IMR-90 (cell line): Measurements from ENCODE around the gene EXOG. TPM values are rescaled to one million over a fixed set of nuclear protein-coding genes. Genes with fewer than 3 reads are reported as not detected.

Experiments used
- ATAC-seq: fragments of 200-7000 bp; cut with Tn5 transposase; 2 replicates; pipeline ENCODE4 v1.9.1; 2020; ENCODE audit warnings: low read depth, mild to moderate bottlenecking, moderate library complexity
- BruUV-seq: library from RNA; stranded (reverse); fragments of 400-500 nt; replicated peaks from 2 replicates; lab custom pipeline; 2021; lab: Mats Ljungman, UMichigan
- CTCF ChIA-PET: fragments of 300-600 bp; formaldehyde crosslinking; extraction: SDS; loops from one replicate; lab custom pipeline; 2021; ENCODE audit warnings: antibody characterized with exemption; lab: Yijun Ruan, JAX
- POLR2A ChIA-PET: fragments of 300-600 bp; sonication (Branson Sonifier 250); formaldehyde crosslinking; loops from one replicate; lab custom pipeline; 2022; ENCODE audit warnings: antibody characterized with exemption; ENCODE audit not compliant: unreplicated experiment; lab: Charles Lee
- DNase-seq: peaks from one replicate; pipeline ENCODE4 v3.0.0; 2013
- H2AFZ ChIP-seq: replicated peaks from 2 replicates; pipeline ENCODE3; 2013; ENCODE audit warnings: low read length, mild to moderate bottlenecking; ENCODE audit not compliant: poor library complexity
- H2AK5ac ChIP-seq: 2 replicates; pipeline ENCODE4 v1.6.1; 2013; ENCODE audit warnings: low read depth, low read length, inconsistent platforms
- H2AK9ac ChIP-seq: replicated peaks from 2 replicates; pipeline ENCODE3; 2013; ENCODE audit warnings: mild to moderate bottlenecking, low read depth, low read length, moderate library complexity; ENCODE audit not compliant: poor library complexity
- H2BK120ac ChIP-seq: 2 replicates; pipeline ENCODE4 v1.6.1; 2013; ENCODE audit warnings: low read depth, low read length, inconsistent platforms
- H2BK15ac ChIP-seq: 3 replicates; pipeline ENCODE4 v1.6.1; 2013; ENCODE audit warnings: low read depth, low read length, inconsistent platforms
- H2BK20ac ChIP-seq: 2 replicates; pipeline ENCODE4 v1.6.1; 2013; ENCODE audit warnings: low read depth, mild to moderate bottlenecking, inconsistent platforms, low read length, moderate library complexity
- H2BK5ac ChIP-seq: 2 replicates; pipeline ENCODE4 v1.6.1; 2013; ENCODE audit warnings: mild to moderate bottlenecking, low read depth, low read length, inconsistent platforms; ENCODE audit not compliant: poor library complexity, severe bottlenecking
- H3K14ac ChIP-seq: replicated peaks from 2 replicates; pipeline ENCODE4 v1.6.1; 2013; ENCODE audit warnings: low read depth, low read length, inconsistent platforms
- H3K18ac ChIP-seq: 2 replicates; pipeline ENCODE4 v1.6.1; 2013; ENCODE audit warnings: low read depth, low read length, control low read depth
- H3K23ac ChIP-seq: 2 replicates; pipeline ENCODE4 v1.6.1; 2013; ENCODE audit warnings: low read depth, low read length, inconsistent platforms
- H3K27ac ChIP-seq: 2 replicates; pipeline ENCODE4 v1.5.1; 2013; ENCODE audit warnings: mild to moderate bottlenecking, control low read depth, low read length; ENCODE audit not compliant: insufficient read depth
- H3K27me3 ChIP-seq: 2 replicates; pipeline ENCODE4 v1.6.1; 2013; ENCODE audit warnings: low read length; ENCODE audit not compliant: control insufficient read depth, insufficient read depth
- H3K36me3 ChIP-seq: 2 replicates; pipeline ENCODE4 v1.6.1; 2013; ENCODE audit warnings: low read length, mixed read lengths; ENCODE audit not compliant: control insufficient read depth, insufficient read depth
- H3K4ac ChIP-seq: 2 replicates; pipeline ENCODE4 v1.6.1; 2013; ENCODE audit warnings: low read depth, low read length, inconsistent platforms
- H3K4me1 ChIP-seq: 2 replicates; pipeline ENCODE4 v1.6.1; 2013; ENCODE audit warnings: low read length, mixed read lengths; ENCODE audit not compliant: control insufficient read depth, insufficient read depth
- H3K4me2 ChIP-seq: 2 replicates; pipeline ENCODE4 v1.6.1; 2013; ENCODE audit warnings: low read depth, mild to moderate bottlenecking, control low read depth, low read length, moderate library complexity
- H3K4me3 ChIP-seq: 2 replicates; pipeline ENCODE4 v1.5.1; 2013; ENCODE audit warnings: low read depth, mild to moderate bottlenecking, control low read depth, low read length, moderate library complexity; ENCODE audit not compliant: insufficient read depth
- H3K56ac ChIP-seq: 2 replicates; pipeline ENCODE4 v1.6.1; 2013; ENCODE audit warnings: low read length, inconsistent platforms; ENCODE audit not compliant: insufficient read depth; ENCODE audit errors: extremely low read depth
- H3K79me1 ChIP-seq, 2 experiments: 2 replicates each; pipeline ENCODE4 v1.6.1; 2013; ENCODE audit warnings: low read length in 2 of 2, inconsistent platforms in 1 of 2, low read depth in 1 of 2
- H3K9ac ChIP-seq: 2 replicates; pipeline ENCODE4 v1.6.1; 2013; ENCODE audit warnings: low read depth, low read length, control low read depth
- H3K9me1 ChIP-seq: 2 replicates; pipeline ENCODE4 v1.6.1; 2013; ENCODE audit warnings: low read length, inconsistent platforms; ENCODE audit not compliant: insufficient read depth
- H3K9me3 ChIP-seq: 2 replicates; pipeline ENCODE4 v1.6.1; 2013; ENCODE audit warnings: low read length; ENCODE audit not compliant: control insufficient read depth, insufficient read depth
- H4K20me1 ChIP-seq: 2 replicates; pipeline ENCODE4 v1.6.1; 2013; ENCODE audit warnings: low read length, inconsistent platforms; ENCODE audit not compliant: insufficient read depth
- H4K5ac ChIP-seq: 2 replicates; pipeline ENCODE4 v1.6.1; 2013; ENCODE audit warnings: mild to moderate bottlenecking, low read depth, low read length, control low read depth
- H4K8ac ChIP-seq, 2 experiments: 2 replicates each; pipeline ENCODE4 v1.6.1; 2013; ENCODE audit warnings: low read depth in 2 of 2, low read length in 2 of 2, control low read depth in 1 of 2, inconsistent platforms in 1 of 2
- H4K91ac ChIP-seq: 2 replicates; pipeline ENCODE4 v1.6.1; 2013; ENCODE audit warnings: low read depth, low read length, inconsistent platforms; ENCODE audit not compliant: insufficient read depth
- FOS ChIP-seq: fragments of 150-350 bp; IDR thresholded peaks from 2 replicates; pipeline ENCODE4 v1.6.1; 2016; ENCODE audit warnings: low read depth, low read length
- MXI1 ChIP-seq: IDR thresholded peaks from 2 replicates; pipeline ENCODE4 v1.6.1; 2012; ENCODE audit warnings: low read depth, mild to moderate bottlenecking, low read length, moderate library complexity, borderline replicate concordance
- POLR2A ChIP-seq: IDR thresholded peaks from 2 replicates; pipeline ENCODE4 v1.6.1; 2012; ENCODE audit warnings: mild to moderate bottlenecking, low read depth, low read length
- SMC3 ChIP-seq: fragments of 150-350 bp; IDR thresholded peaks from 2 replicates; pipeline ENCODE4 v1.6.1; 2016; ENCODE audit warnings: low read depth, mild to moderate bottlenecking, antibody characterized with exemption, low read length, moderate library complexity
- WGBS, 2 experiments: methylation state at CpG; one replicate each; pipeline versions ENCODE4 v1.1.5 to v1.1.7; 2013; ENCODE audit warnings: missing lambda C conversion rate in 2 of 2; ENCODE audit not compliant: insufficient read length in 1 of 2; ENCODE audit errors: extremely low coverage in 2 of 2; 5-methylcytosine and 5-hydroxymethylcytosine counted together
- dilution Hi-C: fragments of 300-500 bp; cut with HindIII; formaldehyde crosslinking; loops from one replicate; pipeline ENCODE4 v1.14.3; 2018; ENCODE audit warnings: low sequenced_read_pairs; ENCODE audit not compliant: unreplicated experiment
- in situ Hi-C: fragments of 300-500 bp; cut with MboI; formaldehyde crosslinking; loops from 3 replicates; pipeline ENCODE4 v1.14.3; 2019; ENCODE audit warnings: low sequenced_read_pairs, inconsistent platforms, mixed read lengths
- intact Hi-C: fragments of 100-400 bp; cut with micrococcal nuclease; formaldehyde crosslinking; loops from 2 replicates; pipeline ENCODE4 v1.10.0; 2022
- polyA plus RNA-seq, 3 experiments: library from polyadenylated mRNA; depleted of rRNA; stranded (reverse); fragments of >200 nt; gene quantifications; 2 replicates each; pipeline ENCODE4 v1.2.3, GENCODE V29; 2012; ENCODE audit warnings: low replicate concordance in 1 of 3
- total RNA-seq: library from RNA; depleted of rRNA; stranded (reverse); fragments of >200 nt; gene quantifications from 2 replicates; pipeline ENCODE4 v1.2.3, GENCODE V29; 2012

Gene EXOG
- total and polyA plus RNA-seq, 2 of the 4 experiments (the other 2 are of a cell fraction), result 10.2 to 15.0 TPM

GRCh38 chr3:38562467-38562925 is 66.4 kb downstream of the EXOG start:
- Histone ChIP-seq H3K27me3 (no peaks in the 10 kb centered on the region), H3K23ac (no peak overlapping the region), H2AK9ac (no peak overlapping the region), H3K9ac (no peak overlapping the region), H3K18ac (no peak overlapping the region), H2BK5ac (no peak overlapping the region), H3K36me3 (no peaks in the 10 kb centered on the region), H3K9me1 (no peaks in the 10 kb centered on the region), H3K4ac (no peak overlapping the region), H3K56ac (no peak overlapping the region), H3K4me2 (no peak overlapping the region), H4K20me1 (no peaks in the 10 kb centered on the region), H3K14ac (no peak overlapping the region), H4K91ac (no peak overlapping the region), H3K4me3 (no peak overlapping the region), H3K9me3 (no peaks in the 10 kb centered on the region), H2AK5ac (no peak overlapping the region), H4K5ac (no peak overlapping the region), H2BK15ac (no peak overlapping the region), H3K79me1 (no peaks in the 10 kb centered on the region), H2BK20ac (no peak overlapping the region), H4K8ac (no peak overlapping the region), H3K27ac (no peak overlapping the region), H2AFZ (no peak overlapping the region), H3K4me1 (no peaks in the 10 kb centered on the region), H2BK120ac (no peak overlapping the region)
- ATAC-seq, result no peak
- no peak for DNase-seq
- dilution Hi-C loops, result no loop called here
- ChIA-PET CTCF (no interaction called here), POLR2A (no interaction called here)
- 100% methylated on average over 4 of the region's 7 CpGs; no CpG with 5 or more reads in 1 of the 2 experiments for WGBS, 2 experiments
- intact Hi-C loops, result no loop called here
- in situ Hi-C loops, result no loop called here
- no TSS peak for BruUV-seq
- TF ChIP-seq FOS, result no peak
- TF ChIP-seq POLR2A, result no peak
- TF ChIP-seq SMC3, result no peak
- TF ChIP-seq MXI1, result no peak
